C4-2B (cell line): ENCODE measurements around the gene ZSCAN23.
"Not testable (repeated sequence)": the region's sequence is repeated elsewhere in the genome, so short reads cannot be mapped to it uniquely, and the experiment has no call there.

Source experiments
- H3K27ac ChIP-seq: fragments of 450-650 bp; 2 replicates; pipeline ENCODE4 v1.5.1; 2017
- ZFX ChIP-seq: fragments of 450-650 bp; IDR thresholded peaks from 2 replicates; pipeline ENCODE4 v1.6.1; 2017
- TF ChIP-seq, protein P1 (sequence below): fragments of 450-650 bp; conservative IDR thresholded peaks from 2 replicates; pipeline ENCODE4 v1.5.1; 2017; ENCODE audit warnings: mild to moderate bottlenecking

ZSCAN23 gene

DNA sequence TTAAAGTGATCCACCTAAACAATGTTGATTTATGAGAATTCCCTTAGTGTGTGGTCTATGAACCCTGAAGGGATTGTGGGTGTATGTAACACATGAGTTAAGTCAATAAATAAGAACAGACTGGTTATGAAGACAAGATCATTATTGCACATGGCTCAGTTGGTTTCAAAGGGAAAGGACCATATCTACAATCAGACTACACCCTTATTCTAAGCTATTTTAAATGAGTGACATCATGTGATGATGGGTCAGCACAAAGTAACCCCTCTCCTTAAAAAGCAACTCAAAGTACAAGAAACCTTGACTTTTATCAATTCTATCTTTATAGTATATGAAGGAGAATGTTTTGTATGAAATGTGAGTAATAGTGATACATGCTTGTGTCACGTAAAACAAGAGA is 15.3 kb upstream of the ZSCAN23 start:
- H3K27ac ChIP-seq = peak overlapping the region; percentile 44; the same call in 1 of the 2 replicates
- no peak for TF ChIP-seq ZFX
- TF ChIP-seq, protein P1, sequence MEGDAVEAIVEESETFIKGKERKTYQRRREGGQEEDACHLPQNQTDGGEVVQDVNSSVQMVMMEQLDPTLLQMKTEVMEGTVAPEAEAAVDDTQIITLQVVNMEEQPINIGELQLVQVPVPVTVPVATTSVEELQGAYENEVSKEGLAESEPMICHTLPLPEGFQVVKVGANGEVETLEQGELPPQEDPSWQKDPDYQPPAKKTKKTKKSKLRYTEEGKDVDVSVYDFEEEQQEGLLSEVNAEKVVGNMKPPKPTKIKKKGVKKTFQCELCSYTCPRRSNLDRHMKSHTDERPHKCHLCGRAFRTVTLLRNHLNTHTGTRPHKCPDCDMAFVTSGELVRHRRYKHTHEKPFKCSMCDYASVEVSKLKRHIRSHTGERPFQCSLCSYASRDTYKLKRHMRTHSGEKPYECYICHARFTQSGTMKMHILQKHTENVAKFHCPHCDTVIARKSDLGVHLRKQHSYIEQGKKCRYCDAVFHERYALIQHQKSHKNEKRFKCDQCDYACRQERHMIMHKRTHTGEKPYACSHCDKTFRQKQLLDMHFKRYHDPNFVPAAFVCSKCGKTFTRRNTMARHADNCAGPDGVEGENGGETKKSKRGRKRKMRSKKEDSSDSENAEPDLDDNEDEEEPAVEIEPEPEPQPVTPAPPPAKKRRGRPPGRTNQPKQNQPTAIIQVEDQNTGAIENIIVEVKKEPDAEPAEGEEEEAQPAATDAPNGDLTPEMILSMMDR = no peak

DNA sequence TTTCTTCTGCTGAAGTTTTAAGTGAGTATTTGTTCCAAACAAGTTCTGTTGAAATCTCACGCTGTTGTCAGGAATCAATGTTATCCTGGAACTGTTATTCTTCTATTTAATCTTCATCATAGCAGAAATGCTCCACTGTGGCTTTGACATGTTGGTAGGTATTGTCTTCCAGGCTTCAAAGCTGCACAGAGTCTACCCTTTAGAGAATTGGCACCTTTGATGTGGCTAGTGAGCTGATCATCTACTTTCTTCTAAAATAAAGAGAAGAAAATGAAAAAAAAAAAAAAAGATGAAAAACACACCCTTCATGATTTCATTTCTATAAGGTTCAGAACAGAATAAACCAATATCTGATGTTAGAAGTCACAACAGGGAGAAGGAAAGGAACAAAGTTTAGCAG is 5.8 kb upstream of the ZSCAN23 start:
- TF ChIP-seq, protein P1 = no peak
- H3K27ac ChIP-seq = no peak overlapping the region

DNA sequence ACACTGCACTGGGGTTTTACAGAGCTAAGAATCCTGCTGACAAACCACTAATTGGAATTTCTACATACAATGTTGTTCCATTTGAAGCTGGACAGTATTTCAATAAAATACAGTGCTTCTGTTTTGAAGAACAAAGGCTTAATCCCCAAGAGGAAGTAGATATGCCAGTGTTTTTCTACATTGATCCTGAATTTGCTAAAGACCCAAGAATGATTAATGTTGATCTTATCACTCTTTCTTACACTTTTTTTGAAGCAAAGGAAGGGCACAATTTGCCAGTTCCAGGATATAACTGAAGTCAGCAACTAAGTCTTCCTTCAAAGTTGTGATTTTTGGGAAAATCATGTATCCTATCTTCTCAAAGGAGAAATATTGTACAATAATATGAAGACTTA is 4.2 kb upstream of the ZSCAN23 start:
- H3K27ac ChIP-seq = not testable (repeated sequence)

DNA sequence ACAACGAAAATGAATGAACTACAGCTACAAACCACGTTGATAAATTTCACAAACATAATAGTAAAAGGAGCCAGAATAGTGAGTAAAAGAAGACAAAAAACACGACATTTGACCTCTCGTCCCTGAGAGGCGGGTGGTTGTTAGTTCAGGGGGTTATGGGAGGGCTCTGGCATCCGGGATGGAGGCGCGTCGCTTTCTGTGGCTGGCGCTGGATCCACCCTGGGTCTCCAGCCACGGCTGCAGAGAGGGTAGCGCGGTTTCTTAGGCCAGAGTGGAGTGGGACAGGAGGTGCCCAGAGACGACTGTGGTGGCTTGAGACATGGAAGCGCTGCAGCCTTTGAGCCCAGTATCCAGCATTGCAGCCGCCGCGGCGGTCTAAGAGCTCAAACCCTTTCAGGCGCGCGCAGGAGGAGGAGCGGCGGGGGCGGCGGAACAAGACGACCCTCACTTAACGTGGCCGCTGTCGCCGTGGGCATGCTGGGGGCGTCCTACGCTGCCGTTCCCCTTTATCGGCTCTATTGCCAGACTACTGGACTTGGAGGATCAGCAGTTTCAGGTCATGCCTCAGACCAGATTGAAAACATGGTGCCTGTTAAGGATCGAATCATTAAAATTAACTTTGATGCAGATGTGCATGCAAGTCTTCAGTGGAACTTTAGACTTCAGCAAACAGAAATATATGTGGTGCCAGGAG is 3.7 kb upstream of the ZSCAN23 start:
- no peak overlapping the region for H3K27ac ChIP-seq
- no peak for TF ChIP-seq ZFX
- TF ChIP-seq, protein P1 = no peak

DNA sequence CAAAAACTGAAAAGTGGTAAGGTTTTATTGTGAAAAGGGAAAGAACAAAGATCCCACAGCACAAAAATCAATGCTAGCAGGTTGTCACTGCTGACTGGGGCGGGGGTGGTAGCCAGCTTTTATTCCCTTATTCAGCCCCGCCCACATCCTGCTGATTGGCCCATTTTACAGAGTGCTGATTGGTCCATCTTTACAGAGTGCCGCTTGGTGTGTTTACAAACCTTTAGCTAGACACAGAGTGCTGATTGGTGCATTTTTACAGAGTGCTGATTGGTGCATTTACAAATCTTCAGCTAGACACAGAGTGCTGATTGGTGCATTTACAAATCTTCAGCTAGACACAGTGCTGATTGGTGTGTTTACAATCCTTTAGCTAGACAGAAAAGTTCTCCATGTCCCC is 1.5 kb upstream of the ZSCAN23 start:
- not testable (repeated sequence) for H3K27ac ChIP-seq

DNA sequence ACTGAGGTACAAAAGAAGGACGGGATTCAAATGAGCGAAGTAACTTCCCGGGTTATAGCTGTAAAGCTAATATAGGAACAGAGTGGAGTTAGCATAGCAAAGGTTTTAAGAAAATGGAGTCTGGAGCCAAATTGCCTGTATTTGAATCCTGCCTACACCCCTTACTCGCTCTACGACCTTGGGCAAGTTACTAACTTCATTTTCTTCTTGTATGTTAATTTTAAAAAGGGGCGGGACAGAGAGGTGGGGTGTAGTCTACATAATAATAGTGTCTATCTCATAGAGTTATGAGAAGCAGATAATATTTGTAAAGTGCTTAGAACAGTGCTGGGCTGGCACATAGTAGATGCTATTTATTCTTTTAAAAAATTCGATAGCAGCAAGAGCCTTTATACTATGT is 705 bp downstream of the ZSCAN23 start:
- TF ChIP-seq ZFX = no peak
- TF ChIP-seq, protein P1 = no peak
- H3K27ac ChIP-seq = peak overlapping the region; percentile 72; the same call in 1 of the 2 replicates

DNA sequence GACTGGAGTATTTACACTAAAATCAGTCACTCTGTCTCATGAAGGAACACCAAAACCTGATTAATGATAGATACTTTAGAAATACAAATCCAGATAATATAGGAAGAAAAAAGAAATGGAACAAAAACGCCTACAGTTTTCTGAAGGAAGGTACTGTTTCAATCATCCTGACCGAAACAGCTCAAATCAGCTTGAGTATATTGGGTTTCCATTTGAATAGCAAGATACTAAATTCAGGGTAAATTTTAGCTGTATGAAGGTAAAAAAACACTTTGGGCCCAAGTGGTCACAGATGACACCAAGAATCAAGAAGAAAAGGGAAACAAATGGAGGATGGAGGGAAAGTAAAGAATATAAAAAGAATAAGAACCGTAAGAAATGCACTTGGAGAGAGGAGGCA is 6.9 kb downstream of the ZSCAN23 start:
- no peak overlapping the region for H3K27ac ChIP-seq
- TF ChIP-seq ZFX = no peak
- TF ChIP-seq, protein P1 = no peak

DNA sequence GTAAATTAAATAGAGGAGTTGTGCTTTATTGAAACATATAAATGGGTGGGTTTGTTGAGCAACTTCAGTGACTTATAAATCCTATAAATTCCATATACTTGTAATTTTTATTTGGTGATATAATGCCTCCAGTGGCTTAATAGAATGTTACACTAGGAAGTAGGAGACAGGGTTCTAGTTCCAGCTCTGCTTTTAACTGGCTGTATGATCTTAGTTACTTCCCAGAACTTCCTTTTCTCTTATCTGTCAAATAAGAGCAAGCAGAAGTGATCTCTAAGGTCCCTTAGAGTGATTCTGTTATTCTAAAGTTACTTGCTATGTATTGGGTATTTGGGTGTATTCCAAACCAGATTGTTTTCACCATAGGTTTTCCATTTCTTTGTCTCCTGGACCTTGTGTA is 10.2 kb downstream of the ZSCAN23 start:
- TF ChIP-seq, protein P1 = no peak; the same call in 1 of the 2 replicates
- no peak for TF ChIP-seq ZFX
- H3K27ac ChIP-seq = no peak overlapping the region
